Smooth muscle cell (in vitro differentiated cells): ENCODE data around the gene POU2AF2. TPM values are rescaled to one million over a fixed set of nuclear protein-coding genes. Genes with fewer than 3 reads are reported as not detected.

Experiments used
- DNase-seq: peaks from one replicate; lab custom pipeline; 2025; ENCODE audit not compliant: unreplicated experiment; lab: John Stamatoyannopoulos, UW
- H2AFZ ChIP-seq: fragments of 200-600 bp; sonication (generic); 2 replicates; pipeline ENCODE4 v1.6.0; 2016; ENCODE audit warnings: antibody characterized with exemption, low read depth, mild to moderate bottlenecking
- H3F3A ChIP-seq: fragments of 200-600 bp; sonication (generic); 2 replicates; pipeline ENCODE4 v1.6.0; 2017; ENCODE audit warnings: antibody characterized with exemption, low read depth
- H3K27ac ChIP-seq: fragments of 200-600 bp; sonication (generic); 2 replicates; pipeline ENCODE4 v1.5.1; 2016; ENCODE audit warnings: low read depth, mild to moderate bottlenecking
- H3K27me3 ChIP-seq: fragments of 200-600 bp; sonication (generic); 2 replicates; pipeline ENCODE4 v1.6.1; 2016; ENCODE audit warnings: low read depth, mild to moderate bottlenecking
- H3K36me3 ChIP-seq: fragments of 200-600 bp; sonication (generic); 2 replicates; pipeline ENCODE4 v1.5.1; 2016; ENCODE audit warnings: low read depth
- H3K4me1 ChIP-seq: fragments of 200-600 bp; sonication (generic); 2 replicates; pipeline ENCODE4 v1.5.1; 2016; ENCODE audit warnings: low read depth
- H3K4me2 ChIP-seq: fragments of 200-600 bp; sonication (generic); 2 replicates; pipeline ENCODE4 v1.6.0; 2016; ENCODE audit warnings: mild to moderate bottlenecking
- H3K4me3 ChIP-seq: fragments of 200-600 bp; sonication (generic); 2 replicates; pipeline ENCODE4 v1.5.1; 2016; ENCODE audit warnings: mild to moderate bottlenecking
- H3K79me2 ChIP-seq: fragments of 200-600 bp; sonication (generic); 2 replicates; pipeline ENCODE4 v1.6.0; 2016; ENCODE audit warnings: low read depth, mild to moderate bottlenecking
- H3K9ac ChIP-seq: fragments of 200-600 bp; sonication (generic); 2 replicates; pipeline ENCODE4 v1.6.0; 2016; ENCODE audit warnings: low read depth
- H3K9me3 ChIP-seq: fragments of 200-600 bp; sonication (generic); replicated peaks from 2 replicates; pipeline ENCODE4 v1.5.1; 2016; ENCODE audit warnings: low read depth
- H4K20me1 ChIP-seq: fragments of 200-600 bp; sonication (generic); 2 replicates; pipeline ENCODE4 v1.6.0; 2016; ENCODE audit warnings: low read depth
- CTCF ChIP-seq: fragments of 200-600 bp; sonication (generic); IDR thresholded peaks from 2 replicates; pipeline ENCODE4 v1.5.1; 2017; ENCODE audit warnings: borderline replicate concordance, mild to moderate bottlenecking, antibody characterized with exemption; ENCODE audit not compliant: insufficient read depth, poor library complexity, severe bottlenecking
- WGBS: methylation state at CpG from one replicate; pipeline ENCODE4 v1.1.7; 2016; ENCODE audit warnings: low lambda C conversion rate; 5-methylcytosine and 5-hydroxymethylcytosine counted together
- polyA plus RNA-seq: library from polyadenylated mRNA; unstranded; fragments of >200 nt; fragmentation: Nextera tagmentation; extraction: Ambion mirVana; gene quantifications from 2 replicates; pipeline ENCODE4 v1.2.1, GENCODE V29; 2016
- total RNA-seq: library from RNA; depleted of rRNA; stranded (reverse); fragments of >200 nt; gene quantifications from 2 replicates; pipeline ENCODE4 v1.2.3, GENCODE V29; 2014

The POU2AF2 gene
- total and polyA plus RNA-seq, 2 experiments from 2014 or later = not detected

- H3K4me2 ChIP-seq = no peak overlapping the region
- no peaks in the 10 kb centered on the region for H3K9me3 ChIP-seq
- H2AFZ ChIP-seq = no peak overlapping the region
- TF ChIP-seq CTCF = no peak
- no peaks in the 10 kb centered on the region for H4K20me1 ChIP-seq
- 86% methylated on average over 7 of the region's 7 CpGs for WGBS
- no peak overlapping the region for H3K9ac ChIP-seq
- DNase-seq = no peak
- H3F3A ChIP-seq = no peaks in the 10 kb centered on the region
- H3K4me3 ChIP-seq = no peak overlapping the region
- H3K27me3 ChIP-seq = no peaks in the 10 kb centered on the region
- H3K36me3 ChIP-seq = no peaks in the 10 kb centered on the region
- no peaks in the 10 kb centered on the region for H3K79me2 ChIP-seq
- H3K4me1 ChIP-seq = peaks cover 2% of the 10 kb centered on the region
- H3K27ac ChIP-seq = no peak overlapping the region
Observed at GRCh38 chr11:111329306-111330204, 84.0 kb downstream of the POU2AF2 start.

- Histone ChIP-seq H3K27ac (no peak overlapping the region), H3K27me3 (no peaks in the 10 kb centered on the region), H3K4me3 (no peak overlapping the region), H3K79me2 (no peaks in the 10 kb centered on the region), H3K36me3 (no peaks in the 10 kb centered on the region), H3K9ac (no peak overlapping the region), H3K9me3 (no peaks in the 10 kb centered on the region), H3K4me2 (no peak overlapping the region), H3F3A (no peaks in the 10 kb centered on the region), H4K20me1 (no peaks in the 10 kb centered on the region), H3K4me1 (no peaks in the 10 kb centered on the region), H2AFZ (no peak overlapping the region)
- DNase-seq = no peak
- no peak for TF ChIP-seq CTCF
- 100% methylated on average over 2 of the region's 2 CpGs for WGBS
Observed at GRCh38 chr11:111330234-111330893, 84.8 kb downstream of the POU2AF2 start.

GRCh38 chr11:111331711-111332479 lies 86.4 kb downstream of the POU2AF2 start:
- DNase-seq = no peak
- H4K20me1 ChIP-seq = no peaks in the 10 kb centered on the region
- H3K4me1 ChIP-seq = peaks cover 9% of the 10 kb centered on the region
- H3K36me3 ChIP-seq = no peaks in the 10 kb centered on the region
- no peaks in the 10 kb centered on the region for H3F3A ChIP-seq
- H3K9me3 ChIP-seq = no peaks in the 10 kb centered on the region
- no peaks in the 10 kb centered on the region for H3K27me3 ChIP-seq
- 81% methylated on average over 4 of the region's 4 CpGs for WGBS
- no peak overlapping the region for H3K4me3 ChIP-seq
- H3K27ac ChIP-seq = no peak overlapping the region
- no peak overlapping the region for H3K4me2 ChIP-seq
- H3K9ac ChIP-seq = no peak overlapping the region
- no peaks in the 10 kb centered on the region for H3K79me2 ChIP-seq
- no peak overlapping the region for H2AFZ ChIP-seq
- no peak for TF ChIP-seq CTCF
